Mesothelial cell of epicardium (in vitro differentiated cells): ENCODE data around the gene ZNF76. TPM values are rescaled to one million over a fixed set of nuclear protein-coding genes. Genes with fewer than 3 reads are reported as not detected.

Source experiments
- DNase-seq, 2 experiments: peaks; one replicate each; pipeline ENCODE4 v3.0.0; 2021; ENCODE audit warnings: low spot score in 2 of 2; ENCODE audit not compliant: unreplicated experiment in 2 of 2
- H3K27ac Mint-ChIP-seq: 2 replicates; pipeline ENCODE4 v1.8.0; 2021; ENCODE audit warnings: mixed read lengths
- H3K27me3 Mint-ChIP-seq: 2 replicates; pipeline ENCODE4 v1.8.0; 2021; ENCODE audit warnings: low read depth, mixed read lengths
- H3K36me3 Mint-ChIP-seq: 2 replicates; pipeline ENCODE4 v1.8.0; 2021; ENCODE audit warnings: mixed read lengths
- H3K4me1 Mint-ChIP-seq: 2 replicates; pipeline ENCODE4 v1.8.0; 2021; ENCODE audit warnings: mixed read lengths
- H3K4me3 Mint-ChIP-seq: 2 replicates; pipeline ENCODE4 v1.8.0; 2021; ENCODE audit warnings: mild to moderate bottlenecking, moderate library complexity, mixed read lengths
- H3K9me3 Mint-ChIP-seq: 2 replicates; pipeline ENCODE4 v1.8.0; 2021; ENCODE audit warnings: mixed read lengths
- total RNA-seq: library from RNA; stranded (reverse); gene quantifications from 3 replicates; pipeline ENCODE4 v1.2.1, GENCODE V29; 2021
- TF ChIP-seq, protein P1 (sequence below): fragments of 200-600 bp; sonication (generic); IDR thresholded peaks from one replicate; pipeline ENCODE4 v1.5.0; 2021; ENCODE audit warnings: antibody characterized with exemption; ENCODE audit not compliant: unreplicated experiment

ZNF76 gene
- total RNA-seq, 1 donor from 2014 or later: 58.3 TPM

DNA sequence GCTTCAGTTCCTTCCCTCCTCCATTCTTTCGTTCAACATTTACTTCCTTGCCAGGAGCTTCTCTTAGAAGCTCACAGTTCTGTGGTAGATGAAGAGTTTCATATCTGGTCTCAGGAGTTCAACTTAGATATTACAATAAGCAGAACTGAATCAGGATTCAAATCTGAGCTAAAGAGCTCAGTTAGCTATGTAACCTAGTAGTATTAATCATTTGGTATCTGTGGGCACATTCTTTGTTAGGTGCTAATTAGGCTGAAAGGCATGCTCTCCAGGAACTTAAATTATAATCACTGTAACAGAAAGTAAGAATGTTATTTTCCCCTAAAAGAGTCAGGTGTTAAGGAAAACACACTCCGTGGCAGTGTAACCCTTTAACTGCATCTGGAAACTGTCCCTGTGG is 8.4 kb downstream of the ZNF76 start:
- DNase-seq: no peak
- H3K4me3 Mint-ChIP-seq: no peak overlapping the region
- no peak overlapping the region for H3K27ac Mint-ChIP-seq
- H3K9me3 Mint-ChIP-seq: no peaks in the 10 kb centered on the region
- H3K27me3 Mint-ChIP-seq: no peaks in the 10 kb centered on the region
- TF ChIP-seq, protein P1, sequence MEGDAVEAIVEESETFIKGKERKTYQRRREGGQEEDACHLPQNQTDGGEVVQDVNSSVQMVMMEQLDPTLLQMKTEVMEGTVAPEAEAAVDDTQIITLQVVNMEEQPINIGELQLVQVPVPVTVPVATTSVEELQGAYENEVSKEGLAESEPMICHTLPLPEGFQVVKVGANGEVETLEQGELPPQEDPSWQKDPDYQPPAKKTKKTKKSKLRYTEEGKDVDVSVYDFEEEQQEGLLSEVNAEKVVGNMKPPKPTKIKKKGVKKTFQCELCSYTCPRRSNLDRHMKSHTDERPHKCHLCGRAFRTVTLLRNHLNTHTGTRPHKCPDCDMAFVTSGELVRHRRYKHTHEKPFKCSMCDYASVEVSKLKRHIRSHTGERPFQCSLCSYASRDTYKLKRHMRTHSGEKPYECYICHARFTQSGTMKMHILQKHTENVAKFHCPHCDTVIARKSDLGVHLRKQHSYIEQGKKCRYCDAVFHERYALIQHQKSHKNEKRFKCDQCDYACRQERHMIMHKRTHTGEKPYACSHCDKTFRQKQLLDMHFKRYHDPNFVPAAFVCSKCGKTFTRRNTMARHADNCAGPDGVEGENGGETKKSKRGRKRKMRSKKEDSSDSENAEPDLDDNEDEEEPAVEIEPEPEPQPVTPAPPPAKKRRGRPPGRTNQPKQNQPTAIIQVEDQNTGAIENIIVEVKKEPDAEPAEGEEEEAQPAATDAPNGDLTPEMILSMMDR: no peak
- H3K4me1 Mint-ChIP-seq: peaks cover 14% of the 10 kb centered on the region
- peaks cover 7% of the 10 kb centered on the region for H3K36me3 Mint-ChIP-seq

DNA sequence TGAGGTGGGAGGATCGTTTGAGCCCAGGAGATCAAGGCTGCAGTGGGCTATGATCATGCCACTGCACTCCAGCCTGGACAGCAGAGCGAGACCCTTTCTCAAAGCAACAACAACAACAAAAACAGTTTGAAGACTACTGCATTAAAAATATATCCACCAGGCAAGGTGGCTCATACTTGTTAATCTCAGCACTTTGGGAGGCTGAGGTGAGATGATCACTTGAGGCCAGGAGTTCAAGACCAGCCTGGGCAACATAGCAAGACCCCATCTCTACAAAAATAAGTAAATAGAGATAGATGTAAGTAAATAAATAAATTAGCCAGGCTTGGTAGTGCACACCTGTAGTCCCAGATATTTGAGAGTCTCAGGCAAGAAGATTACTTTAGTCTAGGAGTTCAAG is 12.5 kb downstream of the ZNF76 start:
- Mint-ChIP-seq H3K9me3 (no peaks in the 10 kb centered on the region), H3K27ac (no peak overlapping the region), H3K4me1 (peaks cover 2% of the 10 kb centered on the region), H3K36me3 (peaks cover 7% of the 10 kb centered on the region), H3K27me3 (no peaks in the 10 kb centered on the region), H3K4me3 (no peak overlapping the region)
- TF ChIP-seq, protein P1: no peak
- DNase-seq: no peak

DNA sequence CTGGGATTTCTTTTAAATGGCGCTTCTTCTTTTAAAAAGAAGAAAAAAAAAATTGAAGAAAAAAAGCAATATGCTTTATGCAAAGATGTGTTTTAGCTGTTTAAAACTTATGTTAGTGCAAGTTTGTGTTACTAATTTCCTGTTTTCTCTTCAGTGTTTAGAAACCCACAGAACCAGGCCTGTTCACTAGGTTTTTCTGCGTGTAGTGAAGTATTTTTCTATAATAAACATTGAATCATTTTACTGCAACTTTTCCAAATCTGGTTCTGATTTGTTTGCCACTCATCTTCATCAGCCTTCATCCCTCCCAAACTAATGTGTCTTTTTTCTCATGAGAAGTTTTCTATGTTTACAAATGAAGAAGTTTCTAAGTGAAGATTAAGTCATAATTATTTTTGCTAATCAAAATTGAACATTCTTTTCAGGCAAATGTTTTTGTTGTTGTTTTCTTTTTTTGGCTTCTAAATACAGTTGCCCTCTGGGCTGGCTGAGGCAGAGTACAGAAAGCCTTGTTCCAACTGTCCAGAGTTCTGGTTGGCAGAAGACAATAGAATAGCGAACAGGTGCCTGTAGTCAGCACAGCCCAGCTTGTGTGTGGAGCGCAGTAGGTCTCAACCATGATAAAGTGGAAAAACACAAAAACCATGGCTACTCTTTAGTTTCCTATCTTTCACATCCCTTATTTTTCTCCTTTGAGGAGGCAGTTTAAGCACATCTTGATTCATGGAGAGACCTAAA is 14.5 kb downstream of the ZNF76 start:
- Mint-ChIP-seq H3K9me3 (no peaks in the 10 kb centered on the region), H3K4me1 (peaks cover 2% of the 10 kb centered on the region), H3K27ac (no peak overlapping the region), H3K36me3 (peaks cover 10% of the 10 kb centered on the region), H3K4me3 (no peak overlapping the region), H3K27me3 (no peaks in the 10 kb centered on the region)
- no peak for DNase-seq
- TF ChIP-seq, protein P1: no peak

DNA sequence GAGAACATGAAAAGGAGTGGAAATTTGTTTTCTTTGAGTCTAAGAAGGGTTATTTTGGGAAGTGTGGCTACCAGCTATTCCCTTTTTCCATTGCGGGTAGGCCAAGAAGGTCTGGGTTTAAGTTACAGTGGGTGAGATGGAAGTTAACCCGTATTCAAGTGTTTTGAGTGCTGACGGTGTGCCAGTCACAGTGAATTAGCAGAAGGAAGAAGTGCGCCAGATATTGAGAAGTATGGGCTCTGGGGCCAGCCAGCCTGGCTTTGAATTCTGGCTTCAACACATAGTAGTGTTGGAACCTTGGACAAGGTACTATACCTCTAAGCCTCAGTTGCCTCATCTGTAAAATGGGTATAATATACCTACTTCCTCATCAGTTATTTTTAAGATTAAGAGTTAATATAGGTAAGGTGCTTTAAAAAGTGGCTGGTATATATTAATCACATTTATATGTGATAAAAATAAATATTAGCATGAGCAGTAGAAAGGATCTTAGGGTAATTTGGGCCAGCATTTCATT is 16.3 kb downstream of the ZNF76 start:
- H3K9me3 Mint-ChIP-seq: no peaks in the 10 kb centered on the region
- no peak for DNase-seq
- TF ChIP-seq, protein P1: no peak
- peaks cover 2% of the 10 kb centered on the region for H3K4me1 Mint-ChIP-seq
- H3K36me3 Mint-ChIP-seq: peaks cover 6% of the 10 kb centered on the region
- no peak overlapping the region for H3K4me3 Mint-ChIP-seq
- H3K27me3 Mint-ChIP-seq: no peaks in the 10 kb centered on the region
- H3K27ac Mint-ChIP-seq: no peak overlapping the region

DNA sequence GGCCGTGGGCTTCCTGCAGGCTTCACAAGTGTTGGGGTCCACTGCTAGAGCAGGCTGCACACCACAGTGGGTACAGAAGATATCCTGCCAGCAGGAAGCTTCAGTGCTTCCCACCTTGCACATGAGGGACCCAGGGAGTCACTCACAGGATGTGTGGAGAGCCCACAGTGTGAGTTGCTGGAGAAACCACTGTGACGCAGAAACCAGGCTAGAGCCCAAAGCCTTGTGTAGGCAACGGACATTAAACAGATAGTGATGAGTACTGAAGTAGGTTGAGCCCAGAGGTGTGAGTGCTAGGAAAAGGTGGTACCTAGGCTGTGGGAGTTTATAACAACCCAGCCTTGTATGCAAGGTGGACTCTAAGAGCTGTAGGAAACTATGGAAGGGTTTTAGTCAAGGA is 19.2 kb downstream of the ZNF76 start:
- DNase-seq: no peak
- Mint-ChIP-seq H3K27me3 (no peaks in the 10 kb centered on the region), H3K4me3 (no peak overlapping the region), H3K27ac (no peak overlapping the region), H3K9me3 (no peaks in the 10 kb centered on the region), H3K4me1 (peaks cover 2% of the 10 kb centered on the region), H3K36me3 (peaks cover 22% of the 10 kb centered on the region)
- TF ChIP-seq, protein P1: no peak

DNA sequence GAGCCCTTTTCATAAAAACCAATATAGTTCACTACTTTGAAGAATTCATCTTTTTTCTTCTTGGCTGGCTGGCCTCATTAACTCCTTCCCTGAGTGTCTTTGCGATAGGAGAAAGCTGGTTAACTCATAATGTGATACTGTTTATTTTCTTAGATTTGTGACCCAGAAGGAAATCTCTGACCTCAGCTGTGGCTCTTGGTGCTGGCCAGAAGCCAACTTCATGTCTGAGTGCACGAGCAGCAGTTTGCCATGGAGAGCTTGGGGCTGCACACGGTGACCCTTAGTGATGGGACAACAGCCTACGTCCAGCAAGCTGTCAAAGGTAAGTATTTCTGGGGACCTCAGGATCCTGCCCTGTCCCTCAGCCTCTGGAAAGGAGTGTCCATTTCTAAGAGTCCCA is 21.4 kb downstream of the ZNF76 start:
- TF ChIP-seq, protein P1: no peak
- Mint-ChIP-seq H3K4me1 (no peaks in the 10 kb centered on the region), H3K9me3 (no peaks in the 10 kb centered on the region), H3K27ac (no peak overlapping the region), H3K36me3 (peaks cover 31% of the 10 kb centered on the region), H3K4me3 (no peak overlapping the region), H3K27me3 (no peaks in the 10 kb centered on the region)
- DNase-seq: no peak
